A549 (cell line): ENCODE data around the gene MEPCE. TPM values are rescaled to one million over a fixed set of nuclear protein-coding genes. Genes with fewer than 3 reads are reported as not detected.
A peak's percentile ranks its signal among the peaks of the same experiment; 100 is the strongest.

Source experiments
- ATAC-seq, 2 experiments: fragments of 200-7000 bp in 1 of 2; fragments of >200 bp in 1 of 2; cut with Nextera tagmentation in 1 of 2; cut with Tn5 transposase in 1 of 2; 3 replicates each; pipeline versions ENCODE4 v1.8.0 to v1.9.1; 2018 to 2020; ENCODE audit warnings: mild to moderate bottlenecking in 1 of 2, moderate library complexity in 1 of 2
- CTCF ChIA-PET: fragments of 300-600 bp; sonication (Branson Sonifier 250); formaldehyde crosslinking; extraction: SDS; loops from one replicate; lab custom pipeline; 2021; ENCODE audit warnings: antibody characterized with exemption, inconsistent platforms; lab: Yijun Ruan, JAX
- POLR2A ChIA-PET: fragments of 350-600 bp; formaldehyde crosslinking; extraction: SDS; loops from one replicate; lab custom pipeline; 2021; ENCODE audit warnings: antibody characterized with exemption, inconsistent platforms; lab: Yijun Ruan, JAX
- DNase-seq, 2 experiments: peaks; one replicate each; pipeline versions ENCODE4 v3.0.0 to v3.0.0-alpha.2; 2011 to 2016; ENCODE audit warnings: low read depth in 1 of 2, low spot score in 1 of 2
- FAIRE-seq: peaks from 2 replicates; lab custom pipeline; 2011; peaks lifted over from hg19 to GRCh38; lab: Jason Lieb, UNC
- H3K27ac ChIP-seq, 2 experiments: fragments of >200 bp; sonication (Bioruptor Twin); formaldehyde crosslinking; 3 replicates each; pipeline ENCODE4 v1.5.1; 2016 to 2017
- H3K4me1 ChIP-seq: fragments of >200 bp; sonication (Bioruptor Twin); formaldehyde crosslinking; 3 replicates; pipeline ENCODE4 v1.6.1; 2016
- H3K4me2 ChIP-seq: fragments of >200 bp; sonication (Bioruptor Twin); formaldehyde crosslinking; 3 replicates; pipeline ENCODE4 v1.6.1; 2016
- H3K4me3 ChIP-seq: fragments of >200 bp; sonication (Bioruptor Twin); formaldehyde crosslinking; 3 replicates; pipeline ENCODE4 v1.5.1; 2016
- H3K9me3 ChIP-seq: fragments of >200 bp; sonication (Bioruptor Twin); formaldehyde crosslinking; 3 replicates; pipeline ENCODE4 v1.6.1; 2016
- CBX2 ChIP-seq: fragments of 200-600 bp; sonication (generic); IDR thresholded peaks from 2 replicates; pipeline ENCODE4 v1.6.1; 2016; ENCODE audit warnings: low read depth, mild to moderate bottlenecking, borderline replicate concordance
- CBX8 ChIP-seq: fragments of 200-600 bp; sonication (generic); IDR thresholded peaks from 2 replicates; pipeline ENCODE4 v1.6.1; 2016
- CHD4 ChIP-seq: fragments of 200-600 bp; sonication (generic); IDR thresholded peaks from 2 replicates; pipeline ENCODE4 v1.6.1; 2016; ENCODE audit warnings: antibody characterized with exemption, mild to moderate bottlenecking, borderline replicate concordance
- E2F6 ChIP-seq: IDR thresholded peaks from 2 replicates; pipeline ENCODE4 v1.6.1; 2012; ENCODE audit warnings: low read depth, borderline replicate concordance
- FOSL2 ChIP-seq, 2 experiments: fragments of 450-650 bp in 1 of 2; fragments of >200 bp in 1 of 2; sonication (Bioruptor Twin) in 1 of 2; formaldehyde crosslinking; IDR thresholded peaks; 2 replicates each; pipeline versions ENCODE4 v1.5.0 to v1.6.1; 2016 to 2020; ENCODE audit warnings: mild to moderate bottlenecking in 1 of 2, moderate library complexity in 1 of 2
- GATA3 ChIP-seq: IDR thresholded peaks from 2 replicates; pipeline ENCODE4 v1.6.1; 2012; ENCODE audit warnings: borderline replicate concordance
- HDAC2 ChIP-seq: fragments of 200-600 bp; sonication (generic); IDR thresholded peaks from 2 replicates; pipeline ENCODE4 v1.6.1; 2016
- HOXB13 ChIP-seq: fragments of 250-450 bp; sonication (Bioruptor Pico); IDR thresholded peaks from 2 replicates; pipeline ENCODE4 v1.5.0; 2020; ENCODE audit warnings: low read depth, mild to moderate bottlenecking, moderate library complexity
- JUN ChIP-seq, 2 experiments: fragments of >200 bp; sonication (Bioruptor Twin); formaldehyde crosslinking; IDR thresholded peaks; 2 replicates in 1 of 2; 3 replicates in 1 of 2; pipeline ENCODE4 v1.6.1; 2016 to 2017
- KDM1A ChIP-seq: fragments of 200-600 bp; sonication (generic); IDR thresholded peaks from 2 replicates; pipeline ENCODE4 v1.6.1; 2016; ENCODE audit warnings: low read depth, mild to moderate bottlenecking
- MAZ ChIP-seq: fragments of 150-350 bp; IDR thresholded peaks from 2 replicates; pipeline ENCODE4 v1.6.1; 2014; ENCODE audit warnings: antibody characterized with exemption, low read depth, low read length, borderline replicate concordance
- RAD21 ChIP-seq, 2 experiments: fragments of >200 bp in 1 of 2; sonication (Bioruptor Twin) in 1 of 2; formaldehyde crosslinking in 1 of 2; IDR thresholded peaks in 1 of 2; conservative IDR thresholded peaks in 1 of 2; 2 replicates in 1 of 2; 3 replicates in 1 of 2; pipeline ENCODE4 v1.6.1; 2012 to 2018; ENCODE audit warnings: inconsistent platforms in 1 of 2
- RCOR1 ChIP-seq: fragments of 150-350 bp; IDR thresholded peaks from 2 replicates; pipeline ENCODE4 v1.6.1; 2014; ENCODE audit warnings: antibody characterized with exemption, low read length, low read depth
- SMC3 ChIP-seq: fragments of >200 bp; sonication (Bioruptor Twin); formaldehyde crosslinking; IDR thresholded peaks from 3 replicates; pipeline ENCODE4 v1.6.1; 2018; ENCODE audit warnings: inconsistent platforms
- SREBF2 ChIP-seq: fragments of 450-650 bp; IDR thresholded peaks from 2 replicates; pipeline ENCODE4 v1.6.1; 2014; ENCODE audit warnings: mild to moderate bottlenecking, moderate library complexity
- TFCP2L1 ChIP-seq: fragments of 250-450 bp; sonication (Bioruptor Pico); IDR thresholded peaks from 2 replicates; pipeline ENCODE4 v1.5.0; 2021; ENCODE audit warnings: mild to moderate bottlenecking
- TP53 ChIP-seq: fragments of 250-450 bp; sonication (Bioruptor Pico); IDR thresholded peaks from 2 replicates; pipeline ENCODE4 v1.5.0; 2021; ENCODE audit warnings: mild to moderate bottlenecking, moderate library complexity
- USF2 ChIP-seq: fragments of 450-650 bp; IDR thresholded peaks from 2 replicates; pipeline ENCODE4 v1.6.1; 2014; ENCODE audit warnings: antibody characterized with exemption
- ZFP36 ChIP-seq: fragments of 450-650 bp; IDR thresholded peaks from 2 replicates; pipeline ENCODE4 v1.6.1; 2014; ENCODE audit warnings: borderline replicate concordance; ENCODE audit not compliant: partially characterized antibody
- WGBS: methylation state at CpG from one replicate; pipeline ENCODE4 v1.1.6; 2017; ENCODE audit errors: missing lambda C conversion rate; 5-methylcytosine and 5-hydroxymethylcytosine counted together
- polyA plus RNA-seq, 4 experiments: library from polyadenylated mRNA; depleted of rRNA in 3 of 4; stranded (reverse); fragments of >200 nt; fragmentation: RNase III in 1 of 4; extraction: RNeasy Plus Mini Kit Qiagen cat#74134 plus additional on column Dnase treatment in 1 of 4; gene quantifications; 2 replicates in 3 of 4; 3 replicates in 1 of 4; pipeline ENCODE4 v1.2.3, GENCODE V29; 2011 to 2017
- TF ChIP-seq, protein P1 (sequence below): fragments of >200 bp; sonication (Bioruptor Twin); formaldehyde crosslinking; IDR thresholded peaks from 3 replicates; pipeline ENCODE4 v1.6.1; 2016
- TF ChIP-seq, protein P2 (sequence below): IDR thresholded peaks from 2 replicates; pipeline ENCODE4 v1.6.1; 2012
- TF ChIP-seq, protein P3 (sequence below): fragments of >200 bp; sonication (Bioruptor Twin); formaldehyde crosslinking; IDR thresholded peaks from 3 replicates; pipeline ENCODE4 v1.5.1; 2016
- TF ChIP-seq, protein P4 (sequence below): fragments of 250-450 bp; sonication (Bioruptor Pico); IDR thresholded peaks from 2 replicates; pipeline ENCODE4 v1.5.0; 2021; ENCODE audit warnings: mild to moderate bottlenecking, moderate library complexity, borderline replicate concordance

The MEPCE gene
- polyA plus RNA-seq, 2 of the 4 experiments (the other 2 are of a cell fraction), result 10.0 to 38.4 TPM

DNA sequence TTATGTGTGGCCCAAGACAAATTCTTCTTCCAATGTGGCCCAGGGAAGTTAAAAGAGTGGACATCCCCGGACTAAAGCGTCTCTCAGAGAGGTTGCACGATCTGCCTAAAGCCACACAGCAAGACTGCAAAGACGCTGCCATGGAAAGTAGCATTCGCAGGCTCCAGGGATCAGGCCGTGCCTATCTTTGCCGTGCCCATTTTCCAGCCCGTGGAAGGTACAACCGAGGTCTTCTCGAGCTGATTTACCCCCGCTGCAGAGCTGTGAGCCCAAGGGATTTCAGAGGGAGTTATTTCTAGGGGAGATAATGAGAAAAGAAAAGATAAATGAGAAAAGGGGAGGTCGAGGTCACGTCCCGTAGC lies 53.1 kb downstream of the MEPCE start (continued):
- TF ChIP-seq USF2, result no peak
- no peak for TF ChIP-seq CBX8
- TF ChIP-seq, protein P1, sequence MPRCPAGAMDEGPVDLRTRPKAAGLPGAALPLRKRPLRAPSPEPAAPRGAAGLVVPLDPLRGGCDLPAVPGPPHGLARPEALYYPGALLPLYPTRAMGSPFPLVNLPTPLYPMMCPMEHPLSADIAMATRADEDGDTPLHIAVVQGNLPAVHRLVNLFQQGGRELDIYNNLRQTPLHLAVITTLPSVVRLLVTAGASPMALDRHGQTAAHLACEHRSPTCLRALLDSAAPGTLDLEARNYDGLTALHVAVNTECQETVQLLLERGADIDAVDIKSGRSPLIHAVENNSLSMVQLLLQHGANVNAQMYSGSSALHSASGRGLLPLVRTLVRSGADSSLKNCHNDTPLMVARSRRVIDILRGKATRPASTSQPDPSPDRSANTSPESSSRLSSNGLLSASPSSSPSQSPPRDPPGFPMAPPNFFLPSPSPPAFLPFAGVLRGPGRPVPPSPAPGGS, result no peak
- TF ChIP-seq E2F6, result no peak
- TF ChIP-seq HOXB13 (CRISPR knock-in tag), result no peak
- TF ChIP-seq TFCP2L1 (CRISPR knock-in tag), result no peak
- no peak for TF ChIP-seq FOSL2 (IDR thresholded peaks at IDR 0.05)
- TF ChIP-seq FOSL2 (CRISPR knock-in tag; IDR thresholded peaks at IDR 0.05), result no peak
- no peak for TF ChIP-seq SREBF2
- TF ChIP-seq CHD4, result peak; percentile 65; the same call in 1 of the 2 replicates
- TF ChIP-seq KDM1A, result peak; percentile 86
- no peak for TF ChIP-seq CBX2

DNA sequence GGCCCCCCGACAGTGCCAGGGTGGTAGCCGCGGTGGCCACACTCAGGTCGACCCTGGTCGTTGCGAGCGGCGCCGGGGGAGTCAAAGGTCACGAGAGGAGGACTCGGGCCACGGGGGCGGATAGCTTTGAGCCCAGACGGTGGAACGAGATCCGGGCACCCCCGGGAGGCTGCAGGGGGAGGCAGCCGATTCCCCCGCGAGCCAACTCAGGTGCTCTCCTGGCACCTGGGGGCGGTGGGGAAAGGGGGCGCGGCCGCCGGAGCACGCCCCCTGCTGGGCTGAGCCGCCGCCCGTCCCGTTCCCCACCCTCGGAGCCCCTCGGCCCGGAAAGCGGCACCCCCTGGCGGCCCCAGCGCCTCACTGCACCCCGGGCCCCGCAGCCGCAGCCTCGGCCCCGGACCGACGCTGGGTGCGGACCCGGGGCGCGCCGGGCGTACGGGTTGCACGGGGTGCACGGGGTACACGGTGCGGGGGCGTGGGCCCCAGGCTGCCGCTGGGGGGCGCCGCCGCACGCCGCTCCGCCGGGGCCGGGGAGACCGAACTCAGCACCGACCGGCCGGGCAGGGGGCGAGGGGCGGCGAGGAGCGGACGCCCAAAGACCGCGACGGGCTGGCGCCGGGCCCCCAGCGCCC lies 53.6 kb downstream of the MEPCE start:
- Histone ChIP-seq H3K4me3 (peak overlapping the region; percentile 73), H3K4me2 (peak overlapping the region; percentile 99), H3K4me1 (peaks cover 44% of the 10 kb centered on the region), H3K27ac (peak overlapping the region; percentile 88 to 94), H3K9me3 (no peaks in the 10 kb centered on the region)
- WGBS, result 2% methylated on average over 19 of the region's 79 CpGs
- POLR2A ChIA-PET, result interaction anchor here (1.0 to 1.9 kb wide), 4 partner anchors 55 to 129 kb away, joined by 3 to 6 read pairs (median 4); partner anchors contain the start of genes AGFG2, FBXO24, LRCH4 and MOSPD3
- peak; percentile 57 to 66 for ATAC-seq
- TF ChIP-seq USF2 (no peak), HDAC2 (no peak), GATA3 (no peak), RAD21 (conservative IDR thresholded peaks at IDR 0.05 in 1 of 2, IDR thresholded peaks at IDR 0.05 in 1 of 2) (peak; percentile 30 to 75; a peak in 4 of 5 replicates), SMC3 (peak; percentile 89), ZFP36 (no peak), JUN (IDR thresholded peaks at IDR 0.05) (peak; percentile 37 to 53; a peak in 2 of 5 replicates), RCOR1 (no peak), CHD4 (peak; percentile 4; the same call in 1 of the 2 replicates), FOSL2 (IDR thresholded peaks at IDR 0.05) (no peak), FOSL2 (CRISPR knock-in tag; IDR thresholded peaks at IDR 0.05) (0 out of 2 replicates have a peak, but pooled peaks have one; percentile 4), MAZ (0 out of 2 replicates have a peak, but pooled peaks have one; percentile 62), TP53 (CRISPR knock-in tag) (0 out of 2 replicates have a peak, but pooled peaks have one; percentile 20)
- TF ChIP-seq, protein P2, sequence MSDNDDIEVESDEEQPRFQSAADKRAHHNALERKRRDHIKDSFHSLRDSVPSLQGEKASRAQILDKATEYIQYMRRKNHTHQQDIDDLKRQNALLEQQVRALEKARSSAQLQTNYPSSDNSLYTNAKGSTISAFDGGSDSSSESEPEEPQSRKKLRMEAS, result no peak
- TF ChIP-seq, protein P3, sequence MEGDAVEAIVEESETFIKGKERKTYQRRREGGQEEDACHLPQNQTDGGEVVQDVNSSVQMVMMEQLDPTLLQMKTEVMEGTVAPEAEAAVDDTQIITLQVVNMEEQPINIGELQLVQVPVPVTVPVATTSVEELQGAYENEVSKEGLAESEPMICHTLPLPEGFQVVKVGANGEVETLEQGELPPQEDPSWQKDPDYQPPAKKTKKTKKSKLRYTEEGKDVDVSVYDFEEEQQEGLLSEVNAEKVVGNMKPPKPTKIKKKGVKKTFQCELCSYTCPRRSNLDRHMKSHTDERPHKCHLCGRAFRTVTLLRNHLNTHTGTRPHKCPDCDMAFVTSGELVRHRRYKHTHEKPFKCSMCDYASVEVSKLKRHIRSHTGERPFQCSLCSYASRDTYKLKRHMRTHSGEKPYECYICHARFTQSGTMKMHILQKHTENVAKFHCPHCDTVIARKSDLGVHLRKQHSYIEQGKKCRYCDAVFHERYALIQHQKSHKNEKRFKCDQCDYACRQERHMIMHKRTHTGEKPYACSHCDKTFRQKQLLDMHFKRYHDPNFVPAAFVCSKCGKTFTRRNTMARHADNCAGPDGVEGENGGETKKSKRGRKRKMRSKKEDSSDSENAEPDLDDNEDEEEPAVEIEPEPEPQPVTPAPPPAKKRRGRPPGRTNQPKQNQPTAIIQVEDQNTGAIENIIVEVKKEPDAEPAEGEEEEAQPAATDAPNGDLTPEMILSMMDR, result peak; percentile 100
- TF ChIP-seq, protein P1, result peak; percentile 79; the same call in 1 of the 3 replicates
- TF ChIP-seq, protein P4, sequence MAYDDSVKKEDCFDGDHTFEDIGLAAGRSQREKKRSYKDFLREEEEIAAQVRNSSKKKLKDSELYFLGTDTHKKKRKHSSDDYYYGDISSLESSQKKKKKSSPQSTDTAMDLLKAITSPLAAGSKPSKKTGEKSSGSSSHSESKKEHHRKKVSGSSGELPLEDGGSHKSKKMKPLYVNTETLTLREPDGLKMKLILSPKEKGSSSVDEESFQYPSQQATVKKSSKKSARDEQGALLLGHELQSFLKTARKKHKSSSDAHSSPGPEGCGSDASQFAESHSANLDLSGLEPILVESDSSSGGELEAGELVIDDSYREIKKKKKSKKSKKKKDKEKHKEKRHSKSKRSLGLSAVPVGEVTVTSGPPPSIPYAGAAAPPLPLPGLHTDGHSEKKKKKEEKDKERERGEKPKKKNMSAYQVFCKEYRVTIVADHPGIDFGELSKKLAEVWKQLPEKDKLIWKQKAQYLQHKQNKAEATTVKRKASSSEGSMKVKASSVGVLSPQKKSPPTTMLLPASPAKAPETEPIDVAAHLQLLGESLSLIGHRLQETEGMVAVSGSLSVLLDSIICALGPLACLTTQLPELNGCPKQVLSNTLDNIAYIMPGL (CRISPR knock-in tag), result no peak
- no peak for FAIRE-seq
- CTCF ChIA-PET, result interaction anchor here (0.6 to 8.5 kb wide), 42 partner anchors 8 to 237 kb away, joined by 3 to 127 read pairs (median 6); partner anchors contain the start of genes EPO, MEPCE, POP7 and SPACDR
- peak; percentile 64 to 70 for DNase-seq
